Measurements from ENCODE around the gene PRKN. TPM values are rescaled to one million over a fixed set of nuclear protein-coding genes. Genes with fewer than 3 reads are reported as not detected.
A peak's percentile ranks its signal among the peaks of the same experiment; 100 is the strongest.

Gene PRKN
- total RNA-seq, 1 experiment from 2014 or later, result 2.0 TPM

- no peaks in the 10 kb centered on the region for H3K4me1 ChIP-seq (ENCODE audit: insufficient read depth, low read length)
- H4K91ac ChIP-seq (ENCODE audit: insufficient read length, low read depth, low read length), result no peak overlapping the region
- H3K4me2 ChIP-seq (ENCODE audit: insufficient read depth, insufficient read length, low read length), result no peak overlapping the region
- TF ChIP-seq CTCF (conservative IDR thresholded peaks at IDR 0.05), result no peak
- H3K27ac ChIP-seq (ENCODE audit: insufficient read length, low read depth, low read length), result no peak overlapping the region
- H2BK120ac ChIP-seq (ENCODE audit: low read depth, low read length, poor library complexity, severe bottlenecking), result no peak overlapping the region
- no peak overlapping the region for H3K14ac ChIP-seq (ENCODE audit: insufficient read depth, low read length)
- H3K4ac ChIP-seq (ENCODE audit: low read depth, low read length), result no peak overlapping the region
- no peaks in the 10 kb centered on the region for H3K23me2 ChIP-seq (ENCODE audit: insufficient read length, low read depth, low read length, poor library complexity, severe bottlenecking)
- no peak overlapping the region for H2BK5ac ChIP-seq (ENCODE audit: insufficient read length, low read length)
- no peak overlapping the region for H3K4me3 Mint-ChIP-seq
- no peaks in the 10 kb centered on the region; a peak in 1 of 7 replicates for H3K36me3 Mint-ChIP-seq (ENCODE audit: insufficient read depth in 1 of 3, low read depth in 3 of 3)
- no peaks in the 10 kb centered on the region for H4K20me1 ChIP-seq (ENCODE audit: control insufficient read depth, insufficient read depth, insufficient read length)
- no peak overlapping the region for H2AFZ ChIP-seq (ENCODE audit: low read length)
- no peaks in the 10 kb centered on the region for H3K79me1 ChIP-seq (ENCODE audit: insufficient read depth, low read depth, low read length, poor library complexity, severe bottlenecking)
- no peak overlapping the region for H3T11ph ChIP-seq (ENCODE audit: low read length)
- peak overlapping the region in 1 of 3 experiments; percentile 29; a peak in 1 of 7 replicates for H3K27ac Mint-ChIP-seq
- no CpG with 5 or more reads among the region's 6 CpGs for WGBS (ENCODE audit: extremely low coverage, insufficient read length, low lambda C conversion rate)
- H3K56ac ChIP-seq (ENCODE audit: insufficient read length, low read depth, low read length), result no peak overlapping the region
- H3K23ac ChIP-seq (ENCODE audit: insufficient read length, low read depth, low read length), result no peak overlapping the region
- H2BK12ac ChIP-seq (ENCODE audit: insufficient read length, low read depth, low read length), result no peak overlapping the region
- H3K18ac ChIP-seq (ENCODE audit: insufficient read length, low read depth, low read length), result no peak overlapping the region
- no peaks in the 10 kb centered on the region for H3K27me3 Mint-ChIP-seq (ENCODE audit: low read depth)
- no peaks in the 10 kb centered on the region for H3K27me3 ChIP-seq (ENCODE audit: insufficient read depth, low read length)
- no peaks in the 10 kb centered on the region for H3K9me3 ChIP-seq (ENCODE audit: control insufficient read depth, low read depth, low read length)
- no peak overlapping the region for H3K9ac ChIP-seq (ENCODE audit: extremely low read depth, insufficient read length, low read length)
- DNase-seq, result no peak
- no peak overlapping the region for H2BK15ac ChIP-seq (ENCODE audit: low read depth, low read length)
- H3K4me1 Mint-ChIP-seq, result no peaks in the 10 kb centered on the region
- no peak overlapping the region for H4K8ac ChIP-seq (replicated peaks; ENCODE audit: insufficient read length, low read depth, low read length)
- no peak overlapping the region for H2BK20ac ChIP-seq (ENCODE audit: low read depth, low read length, poor library complexity, severe bottlenecking)
- H4K5ac ChIP-seq (ENCODE audit: insufficient read length, low read depth, low read length), result no peak overlapping the region
- no peaks in the 10 kb centered on the region for H3K9me3 Mint-ChIP-seq
- H3K79me2 ChIP-seq (ENCODE audit: insufficient read depth, low read length), result no peaks in the 10 kb centered on the region
- H2AK5ac ChIP-seq (ENCODE audit: insufficient read length, low read length), result no peak overlapping the region
These were observed 1073.4 kb downstream of the PRKN start for GRCh38 chr6:161654209-161654608.
